GM12874 (cell line): ENCODE measurements around the gene PCNX2.

Experiments
- TF ChIP-seq, protein P1 (sequence below): IDR thresholded peaks from 2 replicates; pipeline ENCODE4 v1.5.1; 2011; ENCODE audit warnings: low read depth, mild to moderate bottlenecking, control low read depth, low read length, moderate library complexity; ENCODE audit not compliant: insufficient read depth

The PCNX2 gene

DNA sequence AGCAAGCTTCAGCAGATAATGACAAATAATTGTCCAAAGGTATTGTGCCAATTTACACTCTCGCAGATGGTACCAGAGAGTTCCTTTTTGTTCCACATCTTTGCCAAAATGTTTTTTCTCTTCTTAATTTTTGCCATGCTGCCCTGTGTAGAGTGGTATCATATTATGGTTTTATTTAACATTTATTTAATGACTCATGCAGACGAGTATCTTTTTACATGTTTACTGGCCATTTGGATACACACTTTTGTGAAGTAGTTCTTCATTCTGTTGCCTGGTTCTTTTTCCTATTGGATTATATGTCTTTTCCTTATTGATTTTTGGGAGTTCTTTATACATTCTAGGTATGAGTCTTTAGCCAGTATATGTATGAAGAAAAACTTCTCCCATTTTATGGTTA, 151.1 kb downstream of the PCNX2 start:
- TF ChIP-seq, protein P1, sequence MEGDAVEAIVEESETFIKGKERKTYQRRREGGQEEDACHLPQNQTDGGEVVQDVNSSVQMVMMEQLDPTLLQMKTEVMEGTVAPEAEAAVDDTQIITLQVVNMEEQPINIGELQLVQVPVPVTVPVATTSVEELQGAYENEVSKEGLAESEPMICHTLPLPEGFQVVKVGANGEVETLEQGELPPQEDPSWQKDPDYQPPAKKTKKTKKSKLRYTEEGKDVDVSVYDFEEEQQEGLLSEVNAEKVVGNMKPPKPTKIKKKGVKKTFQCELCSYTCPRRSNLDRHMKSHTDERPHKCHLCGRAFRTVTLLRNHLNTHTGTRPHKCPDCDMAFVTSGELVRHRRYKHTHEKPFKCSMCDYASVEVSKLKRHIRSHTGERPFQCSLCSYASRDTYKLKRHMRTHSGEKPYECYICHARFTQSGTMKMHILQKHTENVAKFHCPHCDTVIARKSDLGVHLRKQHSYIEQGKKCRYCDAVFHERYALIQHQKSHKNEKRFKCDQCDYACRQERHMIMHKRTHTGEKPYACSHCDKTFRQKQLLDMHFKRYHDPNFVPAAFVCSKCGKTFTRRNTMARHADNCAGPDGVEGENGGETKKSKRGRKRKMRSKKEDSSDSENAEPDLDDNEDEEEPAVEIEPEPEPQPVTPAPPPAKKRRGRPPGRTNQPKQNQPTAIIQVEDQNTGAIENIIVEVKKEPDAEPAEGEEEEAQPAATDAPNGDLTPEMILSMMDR = no peak

DNA sequence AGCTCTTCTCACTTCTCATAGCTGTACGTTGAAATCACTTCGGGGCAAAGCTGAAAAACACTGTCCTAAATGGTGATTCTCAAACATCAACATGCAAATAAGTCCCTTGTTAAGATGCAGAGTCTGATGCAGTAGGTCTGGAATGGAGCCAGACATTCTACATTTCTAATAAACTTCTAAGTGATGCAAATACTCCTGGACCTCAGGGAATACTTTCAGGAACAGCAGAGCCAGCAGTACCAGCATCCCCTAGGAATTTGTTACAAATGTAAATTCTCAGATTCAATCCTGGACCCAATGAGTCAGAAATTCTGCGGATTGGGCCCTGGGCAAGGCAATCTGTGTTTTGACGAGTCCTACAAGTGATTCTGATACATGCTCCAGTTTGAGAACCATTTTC, 152.3 kb downstream of the PCNX2 start:
- TF ChIP-seq, protein P1 = no peak

DNA sequence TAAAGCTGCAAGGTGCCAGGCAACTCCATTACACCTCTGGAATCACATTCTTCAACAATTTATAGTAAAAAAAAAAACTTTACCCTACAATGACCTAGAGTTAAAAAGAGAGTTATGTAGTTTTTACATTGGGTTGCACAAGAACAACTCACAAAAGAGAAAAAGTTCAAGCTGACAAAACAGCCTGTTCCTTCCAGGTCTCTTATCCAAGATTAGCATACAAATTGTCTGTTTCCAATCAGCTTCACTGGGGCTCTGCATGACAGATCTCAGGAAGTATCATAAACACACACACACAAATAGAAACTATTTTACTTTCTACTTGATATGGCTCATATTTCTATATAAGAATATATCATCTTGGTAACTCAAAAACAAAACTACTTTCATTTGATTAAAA, 154.6 kb downstream of the PCNX2 start:
- TF ChIP-seq, protein P1 = no peak

DNA sequence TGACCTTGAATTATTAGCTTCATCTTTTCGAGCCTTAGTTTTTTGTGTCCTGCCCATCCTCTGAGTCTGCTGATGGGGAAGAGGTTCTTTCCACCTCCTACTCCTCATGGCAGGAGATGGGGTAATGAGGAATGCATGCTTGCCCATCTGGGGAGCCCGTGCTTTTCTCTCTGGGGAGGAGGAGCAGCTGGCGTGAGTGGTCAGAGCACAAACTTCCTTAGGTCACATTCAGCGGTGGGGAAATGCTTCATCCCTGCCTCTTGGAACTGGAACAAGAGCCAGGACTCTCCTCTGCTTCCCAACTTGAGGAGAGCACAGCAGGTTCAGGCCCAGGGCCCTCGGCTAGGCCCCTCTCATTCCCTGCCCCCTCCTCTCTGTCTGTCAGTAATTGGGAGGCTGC, 155.0 kb downstream of the PCNX2 start:
- TF ChIP-seq, protein P1 = no peak

DNA sequence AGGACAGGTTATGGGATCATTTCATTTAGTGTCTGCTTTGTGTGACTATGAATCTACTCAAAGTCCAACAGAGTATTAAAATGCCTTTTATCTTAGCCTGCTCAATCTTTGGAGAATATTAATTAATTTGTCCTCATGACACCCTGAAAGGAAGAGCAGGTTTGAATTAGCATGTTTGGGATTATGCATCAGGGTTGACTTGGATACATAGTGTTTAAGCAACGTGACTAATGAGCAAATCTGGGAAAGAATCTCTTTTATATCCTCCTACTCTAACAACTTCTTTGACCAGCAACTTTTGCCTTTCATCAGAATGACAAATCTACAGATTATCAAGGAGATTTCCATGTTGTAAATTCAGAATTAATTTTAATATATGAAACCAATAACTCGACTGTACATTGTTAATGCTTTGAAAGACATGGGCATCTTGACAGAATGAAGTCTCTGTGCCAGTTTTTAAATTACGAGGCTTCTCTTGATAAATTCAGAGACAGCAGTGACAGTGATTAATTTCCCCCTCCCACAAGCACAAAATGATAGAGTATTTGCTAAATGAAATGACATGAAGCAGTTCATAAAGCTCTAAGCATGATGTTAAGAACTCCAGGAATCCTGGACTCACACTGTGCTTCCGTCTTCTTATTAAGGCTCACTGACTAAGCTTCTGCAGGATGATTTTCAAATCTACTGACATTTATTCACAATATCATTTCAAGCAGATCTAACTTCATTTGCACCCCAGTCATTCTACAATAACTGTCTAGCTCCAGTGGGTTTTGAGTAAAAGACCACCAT, 156.5 kb downstream of the PCNX2 start:
- TF ChIP-seq, protein P1 = no peak

DNA sequence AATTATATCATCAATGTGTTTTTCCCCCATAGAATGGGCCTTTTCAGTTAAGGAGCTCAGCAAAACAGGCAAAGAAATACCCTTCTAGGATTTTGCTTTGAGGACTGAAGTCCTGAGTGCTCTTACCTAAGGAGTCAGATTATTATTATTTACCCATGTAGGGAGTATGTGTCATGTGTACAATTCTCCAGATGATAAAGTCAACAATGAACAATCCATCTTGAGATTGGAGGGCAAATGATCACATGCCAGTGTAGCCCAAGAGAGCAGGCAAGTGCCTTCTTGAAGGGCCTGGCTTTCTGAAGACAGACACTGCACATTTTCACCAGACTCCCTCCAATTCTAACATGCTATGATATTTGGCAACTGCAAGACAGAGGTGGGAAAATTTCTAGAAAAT, 159.7 kb downstream of the PCNX2 start:
- TF ChIP-seq, protein P1 = no peak

DNA sequence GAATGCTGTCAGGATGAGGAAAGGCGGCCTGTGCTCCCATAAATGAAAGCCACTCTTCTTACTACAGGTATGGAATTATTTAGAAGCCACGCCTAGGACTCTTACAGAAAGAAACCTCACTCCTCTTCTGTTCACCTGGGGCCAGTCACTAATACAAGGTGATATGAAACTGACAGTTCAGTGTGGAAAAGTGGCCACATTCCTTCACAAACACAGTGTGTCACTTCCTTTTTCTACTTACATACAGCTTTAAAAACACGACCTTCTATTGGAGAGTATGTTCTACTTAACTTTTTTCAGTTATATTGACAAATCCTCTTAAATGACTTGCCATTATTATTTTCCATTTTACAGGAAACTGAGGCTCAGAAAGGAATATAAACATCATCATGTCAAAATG, 163.1 kb downstream of the PCNX2 start:
- TF ChIP-seq, protein P1 = no peak
